Measurements from ENCODE around the gene MYD88.

- TF ChIP-seq CTCF (IDR thresholded peaks at IDR 0.05): no peak
- no peak for TF ChIP-seq EP300 (IDR thresholded peaks at IDR 0.05)
- no peak for TF ChIP-seq POLR2AphosphoS5 (IDR thresholded peaks at IDR 0.05)
Measured at GRCh38 chr3:38142959-38143358, 4.5 kb downstream of the MYD88 start.
